Measurements from ENCODE around the gene KRTAP12-2.

Gene KRTAP12-2

DNA sequence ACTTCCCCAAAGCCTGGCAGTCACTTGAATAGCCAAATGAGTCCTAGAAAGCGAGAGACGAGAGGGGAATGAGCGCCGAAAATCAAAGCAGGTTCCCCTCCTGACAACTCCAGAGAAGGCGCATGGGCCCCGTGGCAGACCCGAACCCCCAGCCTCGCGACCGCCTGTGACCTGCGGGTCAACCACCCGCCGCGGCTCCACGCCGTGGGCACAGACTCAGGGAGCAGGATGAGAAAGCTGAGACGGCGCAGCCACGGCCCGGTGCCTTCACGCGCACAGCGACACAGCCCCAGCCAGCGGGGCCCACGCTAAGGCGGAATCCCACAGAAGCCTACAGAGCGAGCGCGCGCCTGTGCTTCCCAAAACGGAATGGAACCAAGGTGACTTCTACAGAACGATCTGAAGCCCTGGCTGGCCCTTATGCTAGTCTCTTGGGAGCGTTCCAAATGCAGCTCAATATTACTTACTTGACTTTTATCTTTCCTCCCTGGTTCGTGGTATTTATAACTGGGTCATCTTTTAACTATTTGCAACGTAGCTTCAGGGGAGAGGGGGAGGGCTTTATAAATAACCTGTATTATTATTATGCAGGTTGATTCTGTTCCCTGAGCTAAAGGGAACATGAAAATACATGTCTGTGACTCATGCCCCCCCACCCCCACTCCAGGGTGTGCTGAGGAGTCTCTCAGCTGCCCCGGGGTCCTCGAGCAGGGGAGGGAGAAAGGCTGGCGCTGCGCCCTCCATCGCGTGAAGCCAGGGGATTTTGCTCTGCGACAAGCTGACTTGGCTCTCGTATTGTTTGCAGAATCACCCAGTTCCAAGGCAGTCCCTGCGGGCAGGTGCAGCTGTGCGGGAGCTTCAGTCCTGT, 42.9 kb upstream of the KRTAP12-2 start:
- peaks cover 5% of the 10 kb centered on the region for H3K4me1 ChIP-seq (ENCODE audit: low read length)
- H3K27ac ChIP-seq (ENCODE audit: low read length): no peak overlapping the region
- no peaks in the 10 kb centered on the region for H3K79me2 ChIP-seq (ENCODE audit: low read length)
- no peaks in the 10 kb centered on the region for H3K27me3 ChIP-seq (ENCODE audit: low read depth, low read length)
- H3K4me3 ChIP-seq (ENCODE audit: low read length): no peak overlapping the region
- no peak overlapping the region for H3K9ac ChIP-seq (ENCODE audit: low read length)
- no peaks in the 10 kb centered on the region for H3K36me3 ChIP-seq (replicated peaks; ENCODE audit: low read depth, low read length)
- no peak overlapping the region for H3K4me2 ChIP-seq (ENCODE audit: low read length)
- no peaks in the 10 kb centered on the region for H4K20me1 ChIP-seq (ENCODE audit: insufficient read depth, low read length)
- H2AFZ ChIP-seq (ENCODE audit: low read depth, low read length): no peak overlapping the region
- no peaks in the 10 kb centered on the region for H3K9me3 ChIP-seq (ENCODE audit: insufficient read depth, low read length)
- no peak for TF ChIP-seq EZH2phosphoT487 (IDR thresholded peaks at IDR 0.05; ENCODE audit: low read depth)
- TF ChIP-seq, protein P1, sequence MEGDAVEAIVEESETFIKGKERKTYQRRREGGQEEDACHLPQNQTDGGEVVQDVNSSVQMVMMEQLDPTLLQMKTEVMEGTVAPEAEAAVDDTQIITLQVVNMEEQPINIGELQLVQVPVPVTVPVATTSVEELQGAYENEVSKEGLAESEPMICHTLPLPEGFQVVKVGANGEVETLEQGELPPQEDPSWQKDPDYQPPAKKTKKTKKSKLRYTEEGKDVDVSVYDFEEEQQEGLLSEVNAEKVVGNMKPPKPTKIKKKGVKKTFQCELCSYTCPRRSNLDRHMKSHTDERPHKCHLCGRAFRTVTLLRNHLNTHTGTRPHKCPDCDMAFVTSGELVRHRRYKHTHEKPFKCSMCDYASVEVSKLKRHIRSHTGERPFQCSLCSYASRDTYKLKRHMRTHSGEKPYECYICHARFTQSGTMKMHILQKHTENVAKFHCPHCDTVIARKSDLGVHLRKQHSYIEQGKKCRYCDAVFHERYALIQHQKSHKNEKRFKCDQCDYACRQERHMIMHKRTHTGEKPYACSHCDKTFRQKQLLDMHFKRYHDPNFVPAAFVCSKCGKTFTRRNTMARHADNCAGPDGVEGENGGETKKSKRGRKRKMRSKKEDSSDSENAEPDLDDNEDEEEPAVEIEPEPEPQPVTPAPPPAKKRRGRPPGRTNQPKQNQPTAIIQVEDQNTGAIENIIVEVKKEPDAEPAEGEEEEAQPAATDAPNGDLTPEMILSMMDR (IDR thresholded peaks at IDR 0.05; ENCODE audit: low read depth, low read length): no peak

DNA sequence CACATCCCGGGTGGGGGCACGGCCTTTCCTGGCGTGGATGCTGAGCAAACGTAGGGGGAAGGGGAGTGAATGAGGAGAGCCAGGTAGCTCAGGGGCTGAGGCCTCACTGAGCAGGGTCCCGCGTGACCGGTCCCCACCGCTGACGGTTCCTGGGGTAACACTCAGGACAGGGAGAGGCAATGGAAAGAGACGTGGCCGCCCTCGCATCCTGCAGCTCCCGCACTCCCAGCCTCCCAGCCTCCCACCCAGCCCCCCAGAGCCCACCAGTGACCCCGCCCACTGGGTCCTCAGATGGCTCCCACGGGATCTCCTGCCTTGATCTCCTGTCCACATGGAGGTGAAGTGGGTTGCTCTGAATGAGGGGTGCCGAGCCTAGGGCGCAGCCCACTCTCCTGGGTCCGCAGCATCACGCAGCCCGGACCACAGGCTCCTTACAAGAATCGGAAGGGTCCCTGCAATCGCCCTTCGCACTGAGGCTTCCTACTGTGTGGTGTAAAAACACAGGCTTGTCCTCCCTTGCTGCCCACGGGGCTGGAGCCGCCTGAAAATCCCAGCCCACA, 42.2 kb upstream of the KRTAP12-2 start:
- H3K4me2 ChIP-seq (ENCODE audit: low read length): no peak overlapping the region
- H3K9ac ChIP-seq (ENCODE audit: low read length): no peak overlapping the region
- H3K79me2 ChIP-seq (ENCODE audit: low read length): no peaks in the 10 kb centered on the region
- H3K9me3 ChIP-seq (ENCODE audit: insufficient read depth, low read length): no peaks in the 10 kb centered on the region
- no peak overlapping the region for H3K27ac ChIP-seq (ENCODE audit: low read length)
- no peak overlapping the region for H3K4me3 ChIP-seq (ENCODE audit: low read length)
- H3K4me1 ChIP-seq (ENCODE audit: low read length): peaks cover 5% of the 10 kb centered on the region
- TF ChIP-seq, protein P1 (IDR thresholded peaks at IDR 0.05; ENCODE audit: low read depth, low read length): no peak
- no peak for TF ChIP-seq EZH2phosphoT487 (IDR thresholded peaks at IDR 0.05; ENCODE audit: low read depth)
- no peaks in the 10 kb centered on the region for H3K36me3 ChIP-seq (replicated peaks; ENCODE audit: low read depth, low read length)
- H2AFZ ChIP-seq (ENCODE audit: low read depth, low read length): no peak overlapping the region
- no peaks in the 10 kb centered on the region for H3K27me3 ChIP-seq (ENCODE audit: low read depth, low read length)
- H4K20me1 ChIP-seq (ENCODE audit: insufficient read depth, low read length): no peaks in the 10 kb centered on the region

DNA sequence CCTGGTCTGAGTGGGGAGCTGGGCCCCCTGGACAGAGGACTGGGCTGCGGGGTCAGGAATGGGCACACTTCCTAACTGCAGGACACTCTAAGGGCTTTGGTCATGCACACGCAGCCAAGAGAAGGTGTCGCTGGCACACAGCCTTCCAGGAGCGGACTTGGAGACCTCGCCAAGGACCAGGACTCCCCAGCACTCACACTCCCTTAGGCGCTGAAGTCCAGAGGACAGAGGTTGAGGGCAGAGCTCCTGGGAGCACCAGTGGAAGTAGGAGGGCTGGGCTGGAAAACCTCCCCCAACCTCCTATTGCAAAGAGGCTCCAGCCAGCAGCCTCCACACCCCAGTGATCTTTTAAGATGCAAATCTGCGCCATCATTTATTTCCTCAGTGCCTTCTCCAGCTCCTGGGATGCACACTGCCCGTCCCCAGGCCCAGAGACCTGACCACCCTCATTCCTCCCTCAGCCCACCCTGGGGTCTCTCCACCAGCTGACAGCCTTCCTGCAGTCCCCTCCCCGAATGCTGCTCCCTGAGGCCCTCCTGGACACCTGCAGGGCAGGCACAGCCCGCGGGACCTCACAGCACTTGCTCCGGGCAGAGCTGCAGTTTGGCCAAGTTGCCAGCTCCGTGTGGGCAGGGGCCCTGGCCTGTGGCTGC, 41.6 kb upstream of the KRTAP12-2 start:
- no peaks in the 10 kb centered on the region for H3K36me3 ChIP-seq (replicated peaks; ENCODE audit: low read depth, low read length)
- no peaks in the 10 kb centered on the region for H3K9me3 ChIP-seq (ENCODE audit: insufficient read depth, low read length)
- H3K4me3 ChIP-seq (ENCODE audit: low read length): no peak overlapping the region
- no peak overlapping the region for H3K27ac ChIP-seq (ENCODE audit: low read length)
- no peak for TF ChIP-seq EZH2phosphoT487 (IDR thresholded peaks at IDR 0.05; ENCODE audit: low read depth)
- TF ChIP-seq, protein P1 (IDR thresholded peaks at IDR 0.05; ENCODE audit: low read depth, low read length): no peak
- no peak overlapping the region for H3K4me2 ChIP-seq (ENCODE audit: low read length)
- H3K9ac ChIP-seq (ENCODE audit: low read length): no peak overlapping the region
- H4K20me1 ChIP-seq (ENCODE audit: insufficient read depth, low read length): no peaks in the 10 kb centered on the region
- H3K27me3 ChIP-seq (ENCODE audit: low read depth, low read length): no peaks in the 10 kb centered on the region
- no peaks in the 10 kb centered on the region for H3K79me2 ChIP-seq (ENCODE audit: low read length)
- H3K4me1 ChIP-seq (ENCODE audit: low read length): peaks cover 5% of the 10 kb centered on the region
- no peak overlapping the region for H2AFZ ChIP-seq (ENCODE audit: low read depth, low read length)

Measured in OCI-LY3 (cell line).